Activated CD4-positive, alpha-beta T cell treated with anti-CD3 and anti-CD28 coated beads, Interleukin-2, amount 50 U/mL, for 1 hour (primary cell): ENCODE results near the gene BICD1.

Experiments
- DNase-seq: peaks from one replicate; pipeline ENCODE4 v3.0.0-alpha.2; 2020

BICD1 gene

GRCh38 chr12:32104572-32105355, 1.9 kb upstream of the BICD1 start:
- no peak for DNase-seq

- no peak for DNase-seq
These were observed 596 bp upstream of the BICD1 start for GRCh38 chr12:32105986-32106516.

DNA sequence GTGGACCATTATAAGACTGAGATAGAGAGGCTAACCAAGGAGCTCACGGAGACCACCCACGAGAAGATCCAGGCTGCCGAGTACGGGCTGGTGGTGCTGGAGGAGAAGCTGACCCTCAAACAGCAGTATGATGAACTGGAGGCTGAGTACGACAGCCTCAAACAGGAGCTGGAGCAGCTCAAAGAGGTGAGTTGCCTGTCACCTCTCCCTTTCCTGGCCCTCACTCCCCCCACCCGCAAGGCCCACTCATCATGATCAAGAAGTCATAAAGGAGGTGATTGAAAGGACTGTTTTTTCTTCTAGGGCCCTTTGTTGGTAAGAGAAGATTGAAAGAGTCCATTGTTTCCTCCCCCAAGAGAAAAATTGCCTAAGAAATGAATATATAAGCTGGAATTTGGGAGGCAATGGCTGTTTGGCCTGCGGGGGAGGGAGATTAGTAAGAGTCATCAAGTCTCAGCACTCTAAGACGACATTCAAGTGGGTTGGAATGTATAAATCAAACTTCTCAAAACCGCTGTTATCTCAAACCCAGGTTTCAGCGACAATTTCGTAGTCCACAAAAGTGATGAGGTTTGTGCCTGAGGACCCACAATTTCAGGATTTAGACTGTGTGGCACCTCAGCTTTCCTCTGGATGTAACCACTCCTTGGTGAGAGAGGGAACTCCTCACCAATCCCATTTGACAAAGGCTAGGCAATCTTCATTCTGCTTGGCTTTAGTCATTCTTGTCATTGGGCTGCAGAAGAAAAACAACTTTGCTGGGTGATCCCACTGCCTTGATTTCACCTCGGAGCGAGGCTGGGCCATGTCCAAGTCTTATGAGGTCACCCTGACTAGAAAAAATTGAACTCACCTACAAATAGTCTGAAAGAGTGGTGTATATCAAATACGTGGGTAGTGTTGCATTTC, 966 bp downstream of the BICD1 start:
- peak; percentile 8 for DNase-seq

- DNase-seq, result no peak
These were observed 2.1 kb downstream of the BICD1 start for GRCh38 chr12:32108787-32109186.

GRCh38 chr12:32110417-32110816, 3.8 kb downstream of the BICD1 start:
- no peak for DNase-seq

DNA sequence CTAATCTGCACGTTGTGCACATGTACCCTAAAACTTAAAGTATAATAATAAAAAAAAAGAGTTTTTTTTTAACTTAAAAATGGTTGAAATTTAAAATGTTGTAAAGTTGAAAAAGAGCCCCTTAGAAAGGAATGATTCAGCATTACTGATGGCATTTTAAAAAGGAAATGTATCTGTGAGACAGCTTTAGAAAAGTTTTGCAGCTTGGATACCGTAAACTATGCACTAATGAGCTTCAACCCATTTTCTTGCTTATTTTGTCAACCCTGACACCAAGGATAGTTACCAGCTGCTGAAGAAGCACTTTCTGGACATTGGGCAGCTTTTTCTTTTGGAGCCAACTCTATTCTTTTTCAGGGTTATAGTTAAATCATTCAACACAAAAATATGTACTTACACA, 4.3 kb downstream of the BICD1 start:
- DNase-seq, result no peak

GRCh38 chr12:32115404-32116104, 8.9 kb downstream of the BICD1 start:
- DNase-seq, result no peak

- DNase-seq, result no peak
These were observed 10.2 kb downstream of the BICD1 start for GRCh38 chr12:32116897-32117296.

DNA sequence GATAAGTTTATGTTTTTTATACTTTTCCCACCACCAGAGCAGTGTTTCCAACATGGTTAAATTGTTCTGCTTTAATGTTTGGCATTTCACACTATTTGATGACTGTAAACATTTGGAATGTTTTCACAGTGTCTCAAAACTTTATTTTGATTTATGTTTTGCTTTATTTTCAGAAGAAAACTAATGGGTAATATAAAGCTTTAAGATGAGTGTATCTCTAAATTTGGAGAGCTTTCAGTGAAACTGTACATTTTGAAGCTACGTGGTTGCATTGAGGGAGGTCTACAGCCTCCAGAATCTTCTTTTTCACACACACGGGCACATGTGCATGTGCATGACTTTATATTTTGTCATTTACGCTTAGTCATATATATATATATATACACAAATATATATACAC, 10.7 kb downstream of the BICD1 start:
- DNase-seq, result no peak

DNA sequence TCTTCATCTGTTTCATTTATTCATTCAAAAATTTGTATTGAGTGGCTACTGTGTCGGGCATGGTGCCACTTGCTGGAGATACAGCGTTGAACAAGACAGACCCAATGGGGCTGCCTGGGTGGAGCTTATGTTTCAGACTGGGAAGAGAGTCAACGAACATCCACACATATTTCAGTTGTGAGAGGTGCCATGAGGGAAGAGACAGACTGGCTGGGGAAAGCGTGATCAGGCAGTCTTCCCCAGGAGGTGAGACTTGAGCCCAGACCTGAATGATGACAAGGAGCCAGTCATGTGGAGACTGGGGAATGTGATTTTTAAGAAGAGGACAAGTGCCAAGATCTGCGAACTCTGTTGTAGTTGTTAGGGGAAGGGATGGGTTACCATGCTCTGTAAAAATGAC, 12.2 kb downstream of the BICD1 start:
- no peak for DNase-seq

DNA sequence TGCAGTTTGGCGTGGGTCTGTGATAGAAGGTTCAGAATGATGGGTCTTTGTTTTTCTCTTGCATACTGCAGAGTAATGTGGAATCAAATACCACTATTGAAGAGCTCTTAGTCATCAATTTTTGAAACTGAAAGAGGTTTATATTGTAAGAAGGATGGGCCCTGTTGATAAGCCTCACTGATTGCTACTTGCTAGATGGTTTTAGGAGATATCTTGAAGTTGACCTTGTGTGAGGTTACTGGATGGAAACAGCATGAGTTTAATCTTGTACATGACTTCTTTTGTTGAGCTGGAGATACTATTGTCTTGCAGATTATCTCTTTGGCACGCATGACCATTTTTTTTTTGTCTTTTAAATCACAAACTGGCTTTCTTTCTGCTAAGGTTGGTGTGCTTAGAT, 13.8 kb downstream of the BICD1 start:
- DNase-seq, result no peak

GRCh38 chr12:32124637-32125036, 18.0 kb downstream of the BICD1 start:
- no peak for DNase-seq

GRCh38 chr12:32125455-32126084, 18.9 kb downstream of the BICD1 start:
- no peak for DNase-seq

- DNase-seq, result no peak
These were observed 20.1 kb downstream of the BICD1 start for GRCh38 chr12:32126720-32127119.

DNA sequence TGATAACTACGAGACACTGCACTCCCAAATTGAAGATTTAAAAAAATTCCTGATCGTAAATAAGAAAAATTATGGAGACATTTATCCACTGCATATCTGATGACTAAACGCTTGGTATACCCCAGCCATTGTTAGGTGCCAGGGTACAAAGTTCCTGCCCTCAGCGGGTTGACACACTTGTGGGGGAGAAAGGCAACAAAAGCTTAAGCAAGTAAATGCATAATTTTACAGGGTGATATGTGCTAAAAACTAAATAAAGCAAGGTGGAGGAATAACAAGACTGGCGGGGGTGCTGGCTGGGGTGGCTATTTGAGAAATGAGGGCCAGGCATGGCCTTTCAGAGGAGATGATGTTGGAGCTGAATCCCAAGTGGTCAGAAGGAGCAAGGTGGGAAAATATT, 25.0 kb downstream of the BICD1 start:
- no peak for DNase-seq

- peak; percentile 11 for DNase-seq
These were observed 27.6 kb downstream of the BICD1 start for GRCh38 chr12:32134101-32134888.

- DNase-seq, result no peak
These were observed 29.3 kb downstream of the BICD1 start for GRCh38 chr12:32135967-32136366.

DNA sequence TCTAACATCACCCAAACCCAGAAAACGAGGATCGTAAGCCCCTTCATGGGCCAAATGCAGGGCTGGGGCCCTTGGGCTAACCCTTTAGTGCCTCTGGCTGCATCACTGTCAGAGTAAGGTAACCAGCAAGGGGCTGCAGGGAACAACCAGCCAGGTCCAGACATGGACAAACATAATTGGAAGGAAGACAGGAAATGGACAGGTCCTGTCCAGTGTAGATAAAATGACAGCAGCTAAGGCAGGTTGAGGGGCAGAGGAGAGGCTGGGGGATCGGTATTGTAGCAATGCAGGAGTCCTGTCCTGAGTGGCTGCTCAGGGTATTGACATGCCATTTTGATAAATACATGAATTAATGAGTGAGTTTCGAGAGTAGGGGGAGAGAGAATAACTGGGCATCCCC, 29.8 kb downstream of the BICD1 start:
- no peak for DNase-seq

GRCh38 chr12:32139064-32139421, 32.4 kb downstream of the BICD1 start:
- no peak for DNase-seq

GRCh38 chr12:32140877-32141276, 34.2 kb downstream of the BICD1 start:
- no peak for DNase-seq

- DNase-seq, result no peak
These were observed 38.4 kb downstream of the BICD1 start for GRCh38 chr12:32145096-32145495.
